HG03175 (cell line): Measurements from ENCODE around the gene HYI.

ENCODE experiments used
- ATAC-seq: cut with Tn5 transposase; IDR thresholded peaks from one replicate; pipeline ENCODE4 v1.9.1; 2021; ENCODE audit warnings: mild to moderate bottlenecking, moderate library complexity; ENCODE audit not compliant: unreplicated experiment

HYI gene

DNA sequence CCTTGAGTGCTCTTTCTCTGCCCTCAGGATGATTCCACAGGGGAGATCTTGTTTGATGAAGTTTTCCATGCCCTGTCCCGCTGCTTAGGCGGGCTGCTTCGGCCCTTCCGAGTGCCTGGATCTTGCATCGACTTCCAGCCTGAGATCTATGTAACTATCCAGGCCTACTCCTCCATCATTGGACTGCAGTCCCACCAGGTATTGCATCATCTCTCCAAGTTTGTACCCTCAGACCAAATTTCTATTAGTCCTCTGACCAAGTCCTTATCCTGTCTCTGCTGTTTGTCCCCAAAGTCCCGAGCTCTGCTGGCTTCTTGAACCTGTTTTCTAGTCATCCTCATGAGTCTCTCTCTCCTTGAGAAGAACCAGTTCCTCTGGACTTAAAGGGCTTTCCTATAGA lies 49.4 kb downstream of the HYI start:
- no peak for ATAC-seq

DNA sequence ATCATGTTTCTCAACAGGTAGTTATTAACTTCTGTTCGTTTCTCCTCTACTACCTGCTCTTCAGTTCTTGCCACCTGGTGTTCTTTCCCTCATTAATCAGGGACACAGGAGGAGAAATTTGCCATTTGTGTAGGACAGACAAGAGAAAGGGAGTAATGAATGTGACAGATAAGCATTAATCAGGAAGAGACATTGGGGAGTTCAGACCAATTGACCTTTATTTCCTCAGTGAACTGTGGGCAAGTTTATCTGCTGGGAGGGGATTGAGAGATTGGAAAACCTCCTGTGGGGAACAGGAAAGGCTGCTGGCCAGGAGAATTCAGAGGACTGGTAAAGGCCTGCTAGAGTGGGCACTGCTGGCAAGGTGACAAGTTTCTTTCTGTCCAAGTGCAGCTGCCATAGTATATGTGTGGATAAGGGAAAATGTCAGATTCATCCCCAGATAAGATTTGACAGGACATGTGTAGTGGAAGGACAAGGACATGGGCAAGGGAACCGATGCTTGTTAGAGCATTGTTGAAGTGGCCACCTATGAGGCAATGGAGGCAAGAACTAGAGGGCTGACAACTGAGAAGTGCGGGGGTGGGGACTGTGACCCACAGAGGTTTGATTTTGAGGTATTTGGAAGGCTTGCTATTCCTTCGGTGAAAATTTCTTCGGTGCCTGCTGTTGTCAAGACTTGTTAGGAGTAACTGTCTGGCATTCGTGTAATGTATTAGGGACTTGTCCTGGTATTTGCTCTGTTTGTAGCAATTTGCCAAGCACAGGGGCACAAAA lies 51.5 kb downstream of the HYI start:
- ATAC-seq, result no peak
